22Rv1 (cell line): ENCODE measurements around the gene STK10.

Experiments used
- ZFX ChIP-seq: fragments of 450-650 bp; IDR thresholded peaks from 2 replicates; pipeline ENCODE4 v1.6.1; 2017; ENCODE audit warnings: antibody characterized with exemption, borderline replicate concordance
- TF ChIP-seq, protein P1 (sequence below): fragments of 450-650 bp; IDR thresholded peaks from 2 replicates; pipeline ENCODE4 v1.5.1; 2017; ENCODE audit warnings: mild to moderate bottlenecking

GRCh38 chr5:172153695-172154094, 34.3 kb downstream of the STK10 start:
- TF ChIP-seq, protein P1, sequence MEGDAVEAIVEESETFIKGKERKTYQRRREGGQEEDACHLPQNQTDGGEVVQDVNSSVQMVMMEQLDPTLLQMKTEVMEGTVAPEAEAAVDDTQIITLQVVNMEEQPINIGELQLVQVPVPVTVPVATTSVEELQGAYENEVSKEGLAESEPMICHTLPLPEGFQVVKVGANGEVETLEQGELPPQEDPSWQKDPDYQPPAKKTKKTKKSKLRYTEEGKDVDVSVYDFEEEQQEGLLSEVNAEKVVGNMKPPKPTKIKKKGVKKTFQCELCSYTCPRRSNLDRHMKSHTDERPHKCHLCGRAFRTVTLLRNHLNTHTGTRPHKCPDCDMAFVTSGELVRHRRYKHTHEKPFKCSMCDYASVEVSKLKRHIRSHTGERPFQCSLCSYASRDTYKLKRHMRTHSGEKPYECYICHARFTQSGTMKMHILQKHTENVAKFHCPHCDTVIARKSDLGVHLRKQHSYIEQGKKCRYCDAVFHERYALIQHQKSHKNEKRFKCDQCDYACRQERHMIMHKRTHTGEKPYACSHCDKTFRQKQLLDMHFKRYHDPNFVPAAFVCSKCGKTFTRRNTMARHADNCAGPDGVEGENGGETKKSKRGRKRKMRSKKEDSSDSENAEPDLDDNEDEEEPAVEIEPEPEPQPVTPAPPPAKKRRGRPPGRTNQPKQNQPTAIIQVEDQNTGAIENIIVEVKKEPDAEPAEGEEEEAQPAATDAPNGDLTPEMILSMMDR, result no peak
- no peak for TF ChIP-seq ZFX
